ENCODE measurements around the gene ENKUR. TPM values are rescaled to one million over a fixed set of nuclear protein-coding genes. Genes with fewer than 3 reads are reported as not detected.
A peak's percentile ranks its signal among the peaks of the same experiment; 100 is the strongest.

Gene ENKUR
- total RNA-seq, 1 experiment from 2014 or later = 0.13 TPM

GRCh38 chr10:25061711-25062449 is 45.9 kb upstream of the ENKUR start:
- BruUV-seq (replicated peaks) = no TSS peak
- in situ Hi-C loops (cut with HindIII; ENCODE audit: low pct_unique_long_range_greater_than_20kb, low sequenced_read_pairs) (no loop called here), intact Hi-C loops (cut with micrococcal nuclease; ENCODE audit: unreplicated experiment) (no loop called here)
- Histone ChIP-seq H3K36me3 (ENCODE audit: control insufficient read depth, insufficient read depth, low read length) (no peaks in the 10 kb centered on the region), H3K4me3 (ENCODE audit: low read depth in 2 of 2, low read length in 2 of 2) (peak overlapping the region in 1 of 2 experiments; percentile 35; a peak in 2 of 4 replicates), H3K27me3 (ENCODE audit: control insufficient read depth, insufficient read depth, low read length) (no peaks in the 10 kb centered on the region), H3K4me1 (ENCODE audit: control insufficient read depth, insufficient read depth, low read length) (peaks cover 8% of the 10 kb centered on the region), H3K27ac (ENCODE audit: low read length) (peak overlapping the region; percentile 29; the same call in 1 of the 2 replicates), H3K9me3 (ENCODE audit: control insufficient read depth, insufficient read depth, low read depth, low read length) (no peaks in the 10 kb centered on the region)
- ChIA-PET CTCF (no interaction called here), POLR2A (no interaction called here)
- DNase-seq (ENCODE audit: low read depth, low spot score) = no peak
- ATAC-seq = 0 out of 2 replicates have a peak, but pooled peaks have one; percentile 9
- TF ChIP-seq, protein P1, sequence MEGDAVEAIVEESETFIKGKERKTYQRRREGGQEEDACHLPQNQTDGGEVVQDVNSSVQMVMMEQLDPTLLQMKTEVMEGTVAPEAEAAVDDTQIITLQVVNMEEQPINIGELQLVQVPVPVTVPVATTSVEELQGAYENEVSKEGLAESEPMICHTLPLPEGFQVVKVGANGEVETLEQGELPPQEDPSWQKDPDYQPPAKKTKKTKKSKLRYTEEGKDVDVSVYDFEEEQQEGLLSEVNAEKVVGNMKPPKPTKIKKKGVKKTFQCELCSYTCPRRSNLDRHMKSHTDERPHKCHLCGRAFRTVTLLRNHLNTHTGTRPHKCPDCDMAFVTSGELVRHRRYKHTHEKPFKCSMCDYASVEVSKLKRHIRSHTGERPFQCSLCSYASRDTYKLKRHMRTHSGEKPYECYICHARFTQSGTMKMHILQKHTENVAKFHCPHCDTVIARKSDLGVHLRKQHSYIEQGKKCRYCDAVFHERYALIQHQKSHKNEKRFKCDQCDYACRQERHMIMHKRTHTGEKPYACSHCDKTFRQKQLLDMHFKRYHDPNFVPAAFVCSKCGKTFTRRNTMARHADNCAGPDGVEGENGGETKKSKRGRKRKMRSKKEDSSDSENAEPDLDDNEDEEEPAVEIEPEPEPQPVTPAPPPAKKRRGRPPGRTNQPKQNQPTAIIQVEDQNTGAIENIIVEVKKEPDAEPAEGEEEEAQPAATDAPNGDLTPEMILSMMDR (IDR thresholded peaks at IDR 0.05) = no peak
- TF ChIP-seq SIN3A (IDR thresholded peaks at IDR 0.05; ENCODE audit: borderline replicate concordance, insufficient read depth, low read depth, low read length) = no peak
- TF ChIP-seq, protein P2, sequence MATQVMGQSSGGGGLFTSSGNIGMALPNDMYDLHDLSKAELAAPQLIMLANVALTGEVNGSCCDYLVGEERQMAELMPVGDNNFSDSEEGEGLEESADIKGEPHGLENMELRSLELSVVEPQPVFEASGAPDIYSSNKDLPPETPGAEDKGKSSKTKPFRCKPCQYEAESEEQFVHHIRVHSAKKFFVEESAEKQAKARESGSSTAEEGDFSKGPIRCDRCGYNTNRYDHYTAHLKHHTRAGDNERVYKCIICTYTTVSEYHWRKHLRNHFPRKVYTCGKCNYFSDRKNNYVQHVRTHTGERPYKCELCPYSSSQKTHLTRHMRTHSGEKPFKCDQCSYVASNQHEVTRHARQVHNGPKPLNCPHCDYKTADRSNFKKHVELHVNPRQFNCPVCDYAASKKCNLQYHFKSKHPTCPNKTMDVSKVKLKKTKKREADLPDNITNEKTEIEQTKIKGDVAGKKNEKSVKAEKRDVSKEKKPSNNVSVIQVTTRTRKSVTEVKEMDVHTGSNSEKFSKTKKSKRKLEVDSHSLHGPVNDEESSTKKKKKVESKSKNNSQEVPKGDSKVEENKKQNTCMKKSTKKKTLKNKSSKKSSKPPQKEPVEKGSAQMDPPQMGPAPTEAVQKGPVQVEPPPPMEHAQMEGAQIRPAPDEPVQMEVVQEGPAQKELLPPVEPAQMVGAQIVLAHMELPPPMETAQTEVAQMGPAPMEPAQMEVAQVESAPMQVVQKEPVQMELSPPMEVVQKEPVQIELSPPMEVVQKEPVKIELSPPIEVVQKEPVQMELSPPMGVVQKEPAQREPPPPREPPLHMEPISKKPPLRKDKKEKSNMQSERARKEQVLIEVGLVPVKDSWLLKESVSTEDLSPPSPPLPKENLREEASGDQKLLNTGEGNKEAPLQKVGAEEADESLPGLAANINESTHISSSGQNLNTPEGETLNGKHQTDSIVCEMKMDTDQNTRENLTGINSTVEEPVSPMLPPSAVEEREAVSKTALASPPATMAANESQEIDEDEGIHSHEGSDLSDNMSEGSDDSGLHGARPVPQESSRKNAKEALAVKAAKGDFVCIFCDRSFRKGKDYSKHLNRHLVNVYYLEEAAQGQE (IDR thresholded peaks at IDR 0.05; ENCODE audit: insufficient read depth in 1 of 2, low read depth in 2 of 2, low read length in 1 of 2) = no peak
- TF ChIP-seq TCF7L2 (IDR thresholded peaks at IDR 0.05; ENCODE audit: low read depth, low read length) = no peak
- no peak for TF ChIP-seq POLR2AphosphoS5 (IDR thresholded peaks at IDR 0.05; ENCODE audit: low read depth, low read length)

DNA sequence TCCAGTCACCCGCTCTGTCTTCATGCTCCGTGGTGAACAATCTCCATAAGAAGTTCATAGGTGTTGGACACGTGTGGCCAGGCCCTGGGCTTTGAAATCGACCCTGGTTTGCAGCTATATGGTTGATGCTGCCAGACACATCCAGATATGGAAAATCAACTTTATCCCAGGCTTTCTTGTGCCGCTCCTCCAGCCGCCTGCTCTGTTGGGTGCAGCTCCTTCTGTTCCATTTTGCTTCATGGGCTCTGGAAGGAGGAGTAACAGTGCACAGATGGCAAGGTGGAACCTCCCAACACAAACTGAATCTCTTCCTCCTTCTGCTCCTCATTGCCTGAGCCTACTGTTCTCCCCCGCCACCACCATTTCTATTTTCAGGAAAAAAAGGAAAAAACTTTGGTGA is 45.2 kb upstream of the ENKUR start:
- in situ Hi-C loops (cut with HindIII; ENCODE audit: low pct_unique_long_range_greater_than_20kb, low sequenced_read_pairs) (no loop called here), intact Hi-C loops (cut with micrococcal nuclease; ENCODE audit: unreplicated experiment) (no loop called here)
- BruUV-seq (replicated peaks) = no TSS peak
- Histone ChIP-seq H3K4me1 (ENCODE audit: control insufficient read depth, insufficient read depth, low read length) (peaks cover 8% of the 10 kb centered on the region), H3K36me3 (ENCODE audit: control insufficient read depth, insufficient read depth, low read length) (no peaks in the 10 kb centered on the region), H3K4me3 (ENCODE audit: low read depth in 2 of 2, low read length in 2 of 2) (no peak overlapping the region), H3K9me3 (ENCODE audit: control insufficient read depth, insufficient read depth, low read depth, low read length) (no peaks in the 10 kb centered on the region), H3K27me3 (ENCODE audit: control insufficient read depth, insufficient read depth, low read length) (no peaks in the 10 kb centered on the region), H3K27ac (ENCODE audit: low read length) (no peak overlapping the region)
- DNase-seq (ENCODE audit: low read depth, low spot score) (no peak), ATAC-seq (no peak)
- POLR2A ChIA-PET = no interaction called here
- CTCF ChIA-PET = no interaction called here
- no peak for TF ChIP-seq POLR2AphosphoS5 (IDR thresholded peaks at IDR 0.05; ENCODE audit: low read depth, low read length)
- TF ChIP-seq, protein P2 (IDR thresholded peaks at IDR 0.05; ENCODE audit: insufficient read depth in 1 of 2, low read depth in 2 of 2, low read length in 1 of 2) = no peak
- TF ChIP-seq SIN3A (IDR thresholded peaks at IDR 0.05; ENCODE audit: borderline replicate concordance, insufficient read depth, low read depth, low read length) = no peak
- TF ChIP-seq TCF7L2 (IDR thresholded peaks at IDR 0.05; ENCODE audit: low read depth, low read length) = no peak
- TF ChIP-seq, protein P1 (IDR thresholded peaks at IDR 0.05) = no peak
